NCI-H1417 treated with DMSO at 0.1 percent for 48 hours (cell line): ENCODE data around the gene SHMT2.

Experiments used
- DNase-seq: peaks from one replicate; lab custom pipeline; 2025; lab: John Stamatoyannopoulos, UW

Gene SHMT2

DNA sequence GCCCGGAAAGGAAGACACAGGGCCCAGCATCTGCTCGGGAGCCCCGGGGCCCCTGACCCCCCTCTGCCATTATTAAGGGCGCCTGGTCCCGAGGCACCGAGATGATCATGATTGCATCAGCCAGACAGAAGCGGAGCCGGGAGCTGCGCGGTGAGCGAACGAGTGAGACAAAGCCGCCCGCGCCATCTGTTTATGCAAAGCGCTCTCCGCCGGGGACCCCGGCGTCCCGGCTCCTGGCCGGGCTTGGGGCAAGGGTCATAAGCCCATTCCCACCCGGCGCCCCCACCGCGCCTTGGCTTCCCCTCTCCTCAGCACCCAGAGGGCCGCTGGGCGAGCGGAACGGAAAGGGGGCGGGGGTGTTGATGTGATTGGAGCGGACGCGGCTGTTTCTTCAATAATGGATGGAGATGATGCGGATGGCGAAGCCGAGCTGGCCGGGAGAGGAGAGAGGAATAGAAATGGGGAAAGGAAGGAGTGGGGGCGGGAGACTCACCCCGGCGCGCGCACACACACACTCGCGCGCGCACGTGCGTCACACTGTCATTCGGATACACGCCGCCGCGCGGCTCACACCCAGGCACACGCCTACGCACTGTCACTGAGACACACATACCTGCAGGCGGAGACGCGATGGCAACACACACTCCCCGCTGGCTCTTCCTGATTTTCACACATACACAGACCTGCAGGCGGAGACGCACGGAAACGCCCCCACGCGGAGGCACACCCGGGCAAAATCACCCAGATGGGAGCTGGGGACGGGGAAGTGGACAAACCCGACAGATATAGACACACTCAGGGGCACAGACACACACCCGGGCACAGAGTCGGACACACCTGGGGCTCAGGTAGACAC, 10.8 kb downstream of the SHMT2 start:
- DNase-seq: peak; percentile 42

GRCh38 chr12:57240926-57241401, 11.5 kb downstream of the SHMT2 start:
- DNase-seq: no peak

GRCh38 chr12:57241402-57242310, 12.1 kb downstream of the SHMT2 start:
- no peak for DNase-seq

DNA sequence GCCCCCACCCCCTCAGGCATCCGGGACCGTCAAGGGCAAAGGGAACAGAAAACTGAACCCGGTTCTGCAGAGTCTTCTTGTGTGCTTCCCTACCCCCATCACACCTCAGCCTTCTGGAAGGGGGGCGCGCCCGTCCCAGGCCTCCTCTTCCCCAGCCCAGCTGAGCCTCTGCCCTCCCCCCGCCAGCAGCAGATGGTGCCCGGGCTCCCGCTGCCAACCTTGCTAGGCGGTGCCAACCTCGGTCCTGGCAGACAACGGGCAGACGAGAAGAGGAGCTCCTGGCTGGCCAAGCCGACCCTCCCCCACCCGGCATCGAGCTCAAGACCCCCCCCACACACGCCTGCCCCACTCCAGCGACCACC, 12.8 kb downstream of the SHMT2 start:
- DNase-seq: no peak

GRCh38 chr12:57242691-57243454, 13.4 kb downstream of the SHMT2 start:
- DNase-seq: peak; percentile 80

DNA sequence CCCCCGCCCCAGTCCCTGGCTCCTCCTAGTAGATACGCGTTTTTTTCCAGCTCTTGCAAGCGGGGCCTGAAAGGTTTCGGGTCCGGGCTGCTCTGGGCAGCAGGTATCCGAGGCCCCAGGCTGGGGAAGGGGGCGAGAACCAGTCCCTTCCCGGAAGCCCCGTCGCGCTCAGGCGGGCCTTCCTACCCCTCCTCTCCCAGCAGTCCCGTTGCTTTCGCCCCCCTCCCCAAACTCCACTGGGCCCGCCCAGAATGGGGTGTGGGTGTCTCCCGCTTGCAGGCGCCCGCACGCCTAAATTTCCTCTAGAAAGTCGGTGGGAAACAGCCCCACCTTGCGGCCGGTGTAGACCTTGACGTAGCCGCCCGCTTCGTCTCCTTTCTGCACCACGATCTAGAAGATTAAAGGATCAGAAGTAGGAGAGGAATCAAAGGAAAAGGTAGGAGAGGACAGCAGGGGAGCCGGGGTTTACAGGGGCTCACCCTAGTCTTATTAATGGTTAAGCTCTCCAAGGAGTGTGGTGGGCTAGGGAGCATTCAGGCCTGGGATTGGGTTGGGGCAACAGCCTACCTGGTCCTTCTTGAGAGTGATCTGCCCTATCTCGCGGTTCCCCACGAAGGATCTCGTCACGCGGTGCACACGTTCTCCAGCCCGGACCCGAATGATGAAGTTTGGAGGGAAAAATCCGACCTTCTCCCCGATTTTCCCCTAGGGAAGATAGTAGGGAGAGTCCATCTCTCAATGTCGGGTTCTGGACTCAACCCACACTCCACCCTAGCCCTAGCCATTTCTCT, 14.2 kb downstream of the SHMT2 start:
- no peak for DNase-seq

DNA sequence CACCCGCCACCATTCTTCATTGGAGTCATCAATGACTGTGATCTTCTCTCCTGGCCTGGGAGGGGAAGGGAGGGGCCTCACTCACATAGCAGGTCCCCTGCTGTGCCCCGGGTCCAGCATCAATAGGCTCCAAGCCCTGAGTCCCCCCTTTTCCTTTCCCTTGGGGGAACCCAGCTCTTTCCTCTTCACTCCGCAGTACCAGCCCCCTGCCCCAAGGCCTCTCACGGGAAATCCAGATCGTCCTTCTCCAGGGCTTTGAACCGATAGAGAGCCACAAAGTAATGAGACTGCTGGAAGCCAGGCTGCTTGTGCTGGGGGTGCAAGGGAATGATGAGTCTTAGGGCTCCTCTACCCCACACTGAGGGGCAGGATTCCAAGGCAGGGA, 14.8 kb downstream of the SHMT2 start:
- DNase-seq: no peak

DNA sequence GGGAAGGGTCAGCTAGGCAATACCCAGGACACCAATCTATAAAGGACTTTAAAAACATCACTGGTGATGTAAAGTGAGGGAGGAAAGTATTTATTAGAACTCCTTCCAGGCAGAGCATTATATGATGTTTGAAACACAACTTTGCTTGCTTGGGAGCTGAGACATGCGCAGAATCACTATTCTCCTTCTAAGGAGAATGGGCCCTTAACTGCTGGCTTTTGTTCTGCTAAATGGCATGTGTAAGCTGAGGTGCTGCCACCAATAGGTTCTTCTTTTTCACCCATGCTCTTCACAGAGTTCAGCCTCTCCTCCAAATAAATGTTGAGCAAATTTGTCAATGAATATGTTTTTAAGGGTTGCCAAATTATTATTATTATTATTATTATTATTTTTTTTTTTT, 17.5 kb downstream of the SHMT2 start:
- no peak for DNase-seq

GRCh38 chr12:57248934-57249742, 19.6 kb downstream of the SHMT2 start:
- DNase-seq: no peak

GRCh38 chr12:57250541-57250940, 21.0 kb downstream of the SHMT2 start:
- DNase-seq: no peak

- no peak for DNase-seq
Measured at GRCh38 chr12:57250956-57251355, 21.4 kb downstream of the SHMT2 start, which contains the start of gene STAC3. TSS of gene STAC3 (minus strand) at chr12:57251187. CDS start at chr12:57249636, 1,551 bp downstream.

DNA sequence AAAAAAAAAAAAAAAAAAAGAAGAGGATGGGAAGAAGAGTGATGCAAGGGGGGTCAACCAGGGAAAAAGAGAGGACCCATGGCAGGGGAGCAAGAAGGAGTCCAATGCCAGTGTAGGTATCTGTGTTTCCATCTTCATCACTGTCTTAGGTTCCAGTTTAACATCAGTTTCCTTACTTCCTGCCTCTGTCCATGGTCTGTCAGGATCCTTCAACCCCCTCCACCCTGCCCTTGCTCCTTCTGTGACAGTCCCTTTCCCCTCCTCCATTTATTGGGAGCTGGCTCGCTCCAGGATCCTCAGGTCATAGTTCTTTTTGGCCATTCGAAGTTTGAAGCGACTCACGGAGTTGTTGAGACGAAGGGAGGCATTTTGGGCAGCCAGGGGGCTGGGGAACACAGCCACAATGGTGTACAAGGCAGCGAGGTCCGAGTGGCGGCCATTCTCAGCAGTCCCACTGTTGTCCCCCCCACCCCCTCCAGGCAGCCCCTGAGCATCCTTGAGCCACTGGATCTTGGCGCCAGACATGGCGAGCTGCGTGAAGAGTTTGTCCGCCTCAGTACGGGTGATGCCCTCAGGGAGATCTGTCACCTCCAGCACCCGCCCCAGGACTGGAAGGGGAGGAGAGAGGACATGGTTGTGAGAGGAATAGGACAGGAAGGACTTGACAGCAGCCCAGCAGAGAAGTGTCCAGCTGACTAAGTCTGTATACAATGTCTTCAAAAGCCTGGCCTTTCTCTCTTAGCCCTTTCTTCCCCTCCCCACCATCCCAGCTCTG, 25.2 kb downstream of the SHMT2 start:
- no peak for DNase-seq

- no peak for DNase-seq
Measured at GRCh38 chr12:57255916-57256315, 26.4 kb downstream of the SHMT2 start.

GRCh38 chr12:57258977-57259970, 29.8 kb downstream of the SHMT2 start:
- no peak for DNase-seq

DNA sequence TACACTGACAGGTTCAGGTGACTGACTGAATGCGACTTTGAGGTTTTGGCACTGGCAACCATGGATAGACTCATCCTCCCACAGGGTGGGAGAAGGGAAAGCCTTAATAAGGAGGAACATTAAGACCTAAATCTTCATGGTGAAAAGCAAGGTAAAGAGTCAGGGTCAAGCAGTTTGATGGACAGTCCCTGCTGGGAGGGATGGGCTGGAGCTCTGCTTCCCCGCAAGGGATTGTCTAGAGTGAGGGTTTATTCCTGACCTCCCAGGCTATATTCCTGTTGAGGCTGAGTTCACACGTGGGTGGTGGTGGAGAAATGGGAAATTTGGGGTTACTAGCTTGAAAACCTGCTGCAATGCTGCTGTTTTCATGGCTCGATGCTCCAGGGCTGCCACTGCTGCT, 30.9 kb downstream of the SHMT2 start:
- DNase-seq: no peak

DNA sequence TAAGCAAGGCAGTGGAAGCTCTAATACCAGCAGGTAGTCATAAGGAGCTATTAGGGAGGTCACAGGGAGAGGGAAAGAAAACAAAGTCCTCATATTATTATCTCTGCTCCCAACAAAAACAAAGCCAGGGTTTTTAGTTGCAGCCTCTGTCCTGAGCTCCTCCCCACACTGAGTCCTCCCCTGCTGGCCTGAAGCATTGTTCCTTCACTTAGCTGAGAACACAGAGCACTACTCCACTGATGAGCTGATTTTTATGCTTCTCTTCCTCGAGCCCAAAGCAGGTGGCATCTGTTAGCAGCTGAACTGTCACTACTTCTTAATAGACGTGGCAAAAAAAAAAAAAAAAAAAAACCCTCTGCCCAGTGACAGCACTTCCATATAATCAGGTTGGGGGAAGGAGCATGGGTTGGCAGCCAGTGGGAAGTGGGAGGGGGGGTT, 31.9 kb downstream of the SHMT2 start:
- DNase-seq: peak; percentile 91

- DNase-seq: no peak
Measured at GRCh38 chr12:57262126-57262822, 32.8 kb downstream of the SHMT2 start.

DNA sequence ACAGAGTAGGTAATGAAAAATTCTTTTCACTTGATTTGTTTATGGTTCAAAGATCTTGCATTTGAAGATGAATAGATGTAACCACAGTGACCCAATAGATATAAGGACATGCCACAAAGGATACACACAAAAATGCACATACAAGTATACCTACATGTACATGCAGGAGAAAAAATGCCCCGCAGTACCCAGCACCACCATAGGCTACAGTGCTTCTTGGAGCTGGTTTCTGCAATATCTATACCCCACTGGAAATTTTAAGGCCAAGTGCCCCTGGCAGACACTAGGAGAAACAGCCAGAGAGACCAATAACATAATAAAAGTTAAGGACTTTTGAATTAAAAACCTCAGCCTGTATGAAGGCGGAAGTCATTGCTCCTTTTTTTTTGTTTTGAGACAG, 33.6 kb downstream of the SHMT2 start:
- no peak for DNase-seq
